H1 (cell line): ENCODE measurements around the gene TMEM156. TPM values are rescaled to one million over a fixed set of nuclear protein-coding genes. Genes with fewer than 3 reads are reported as not detected.
"Not testable (repeated sequence)": the region's sequence is repeated elsewhere in the genome, so short reads cannot be mapped to it uniquely, and the experiment has no call there.

Experiments
- CTCF ChIA-PET: fragments of 300-600 bp; sonication (Branson Sonifier 250); formaldehyde crosslinking; loops from one replicate; lab custom pipeline; 2021; ENCODE audit not compliant: partially characterized antibody; lab: Charles Lee
- POLR2A ChIA-PET: fragments of 300-600 bp; sonication (Branson Sonifier 250); formaldehyde crosslinking; loops from one replicate; lab custom pipeline; 2021; ENCODE audit warnings: inconsistent platforms; ENCODE audit not compliant: partially characterized antibody; lab: Charles Lee
- DNase-seq, 2 experiments: peaks; one replicate each; pipeline versions ENCODE4 v3.0.0 to v3.0.0-alpha.2; 2010 to 2022; ENCODE audit warnings: low spot score in 2 of 2, low read depth in 1 of 2, mixed read lengths in 1 of 2
- FAIRE-seq: peaks from 2 replicates; lab custom pipeline; 2011; peaks lifted over from hg19 to GRCh38; lab: Jason Lieb, UNC
- H2AFZ ChIP-seq: 2 replicates; pipeline ENCODE4 v1.8.1; 2012; ENCODE audit warnings: low read length, inconsistent platforms
- H2AK5ac ChIP-seq: 2 replicates; pipeline ENCODE4 v1.6.1; 2013; ENCODE audit warnings: low read depth, low read length
- H2BK120ac ChIP-seq: replicated peaks from 2 replicates; pipeline ENCODE3; 2013; ENCODE audit warnings: low read depth, low read length, inconsistent platforms
- H2BK12ac ChIP-seq: 2 replicates; pipeline ENCODE4 v1.6.1; 2013; ENCODE audit warnings: low read depth, low read length
- H2BK15ac ChIP-seq: 2 replicates; pipeline ENCODE4 v1.6.1; 2013; ENCODE audit warnings: low read length
- H2BK20ac ChIP-seq: 2 replicates; pipeline ENCODE4 v1.6.1; 2013; ENCODE audit warnings: low read length
- H2BK5ac ChIP-seq: 2 replicates; pipeline ENCODE4 v1.6.1; 2013; ENCODE audit warnings: low read depth, low read length
- H3K14ac ChIP-seq: 2 replicates; pipeline ENCODE4 v1.6.1; 2013; ENCODE audit warnings: inconsistent platforms; ENCODE audit not compliant: insufficient read length
- H3K18ac ChIP-seq: 2 replicates; pipeline ENCODE4 v1.6.1; 2013; ENCODE audit warnings: low read length; ENCODE audit errors: extremely low read depth
- H3K23ac ChIP-seq: 2 replicates; pipeline ENCODE4 v1.6.1; 2013; ENCODE audit warnings: inconsistent platforms; ENCODE audit not compliant: insufficient read length
- H3K23me2 ChIP-seq: 2 replicates; pipeline ENCODE4 v1.6.1; 2013; ENCODE audit warnings: low read depth, low read length
- H3K27ac ChIP-seq: 2 replicates; pipeline ENCODE4 v1.6.1; 2011; ENCODE audit warnings: low read depth, low read length, inconsistent platforms
- H3K27me3 ChIP-seq, 4 experiments: replicated peaks in 1 of 4; 1 replicate in 1 of 4; 2 replicates in 3 of 4; pipeline versions ENCODE4 v1.6.1 to v1.8.1; 2011 to 2013; ENCODE audit warnings: low read length in 3 of 4, mild to moderate bottlenecking in 3 of 4, inconsistent platforms in 2 of 4, mixed read lengths in 2 of 4, moderate library complexity in 1 of 4; ENCODE audit not compliant: control insufficient read depth in 3 of 4, insufficient read depth in 3 of 4; ENCODE audit errors: extremely low read depth in 1 of 4
- H3K36me3 ChIP-seq, 4 experiments: 2 replicates each; pipeline versions ENCODE4 v1.6.1 to v1.8.1; 2011 to 2013; ENCODE audit warnings: mild to moderate bottlenecking in 4 of 4, low read length in 3 of 4, moderate library complexity in 2 of 4, control low read depth in 1 of 4, inconsistent platforms in 1 of 4; ENCODE audit not compliant: insufficient read depth in 4 of 4, control insufficient read depth in 2 of 4
- H3K4ac ChIP-seq: replicated peaks from 2 replicates; pipeline ENCODE3; 2013; ENCODE audit warnings: low read length, low read depth, mixed read lengths, inconsistent platforms; ENCODE audit not compliant: insufficient read length
- H3K4me1 ChIP-seq, 4 experiments: replicated peaks in 1 of 4; 1 replicate in 1 of 4; 2 replicates in 3 of 4; pipeline versions ENCODE4 v1.6.1 to v1.8.1; 2011 to 2013; ENCODE audit warnings: low read length in 3 of 4, inconsistent platforms in 2 of 4, mixed read lengths in 1 of 4; ENCODE audit not compliant: insufficient read depth in 4 of 4, control insufficient read depth in 3 of 4
- H3K4me2 ChIP-seq, 2 experiments: 2 replicates each; pipeline versions ENCODE4 v1.6.1 to v1.8.1; 2011 to 2013; ENCODE audit warnings: low read depth in 2 of 2, low read length in 2 of 2, control low read depth in 1 of 2, inconsistent platforms in 1 of 2, mild to moderate bottlenecking in 1 of 2; ENCODE audit not compliant: insufficient read depth in 1 of 2
- H3K4me3 ChIP-seq, 4 experiments: fragments of 200-600, 300-600 bp in 1 of 4; sonication (generic), shearing (Covaris generic), sonication (Bioruptor Twin) in 1 of 4; 2 replicates each; pipeline versions ENCODE4 v1.5.1 to v1.8.1; 2011 to 2016; ENCODE audit warnings: low read length in 4 of 4, low read depth in 3 of 4, control low read depth in 2 of 4, inconsistent platforms in 2 of 4, mild to moderate bottlenecking in 2 of 4, mixed read lengths in 1 of 4, moderate library complexity in 1 of 4; ENCODE audit not compliant: insufficient read depth in 2 of 4; ENCODE audit errors: extremely low read depth in 1 of 4
- H3K56ac ChIP-seq: replicated peaks from 2 replicates; pipeline ENCODE3; 2013; ENCODE audit warnings: low read depth, mild to moderate bottlenecking, mixed read lengths, low read length, inconsistent platforms; ENCODE audit not compliant: insufficient read length
- H3K79me1 ChIP-seq: 2 replicates; pipeline ENCODE4 v1.6.1; 2013; ENCODE audit warnings: low read depth, low read length, control low read depth
- H3K79me2 ChIP-seq, 2 experiments: 2 replicates each; pipeline versions ENCODE4 v1.6.1 to v1.8.1; 2012 to 2013; ENCODE audit warnings: low read length in 2 of 2, mild to moderate bottlenecking in 2 of 2, inconsistent platforms in 1 of 2; ENCODE audit not compliant: insufficient read depth in 2 of 2, control insufficient read depth in 1 of 2
- H3K9ac ChIP-seq, 4 experiments: replicated peaks in 1 of 4; 1 replicate in 1 of 4; 2 replicates in 3 of 4; pipeline versions ENCODE4 v1.6.1 to v1.8.1; 2011 to 2013; ENCODE audit warnings: low read depth in 3 of 4, low read length in 3 of 4, control low read depth in 2 of 4, mild to moderate bottlenecking in 2 of 4, moderate library complexity in 2 of 4, inconsistent platforms in 1 of 4; ENCODE audit errors: extremely low read depth in 1 of 4
- H3K9me3 ChIP-seq, 2 experiments: 2 replicates each; pipeline versions ENCODE4 v1.6.1 to v1.8.1; 2012 to 2013; ENCODE audit warnings: mild to moderate bottlenecking in 2 of 2, moderate library complexity in 2 of 2, control low read depth in 1 of 2, inconsistent platforms in 1 of 2, low read depth in 1 of 2, low read length in 1 of 2, mixed read lengths in 1 of 2; ENCODE audit not compliant: insufficient read depth in 2 of 2
- H4K20me1 ChIP-seq, 2 experiments: replicated peaks in 1 of 2; 2 replicates each; pipeline versions ENCODE3 to v1.8.1; 2011 to 2013; ENCODE audit warnings: inconsistent platforms in 2 of 2, low read length in 2 of 2, mild to moderate bottlenecking in 1 of 2; ENCODE audit not compliant: insufficient read depth in 2 of 2, control insufficient read depth in 1 of 2
- H4K5ac ChIP-seq: 2 replicates; pipeline ENCODE4 v1.6.1; 2013; ENCODE audit warnings: low read length, low read depth, mixed read lengths, inconsistent platforms; ENCODE audit not compliant: insufficient read length
- H4K8ac ChIP-seq: 2 replicates; pipeline ENCODE4 v1.8.0; 2013; ENCODE audit warnings: mild to moderate bottlenecking, moderate library complexity, low read length, inconsistent platforms; ENCODE audit not compliant: insufficient read depth; ENCODE audit errors: extremely low read depth
- H4K91ac ChIP-seq: replicated peaks from 2 replicates; pipeline ENCODE3; 2013; ENCODE audit warnings: low read length, mixed read lengths, inconsistent platforms; ENCODE audit not compliant: insufficient read length
- WGBS, 2 experiments: shearing (Covaris generic) in 1 of 2; methylation state at CpG; one replicate each; pipeline versions ENCODE4 v1.1.6 to v1.1.7; 2013 to 2015; ENCODE audit warnings: low lambda C conversion rate in 2 of 2, mixed read lengths in 2 of 2, inconsistent platforms in 1 of 2, low coverage in 1 of 2, missing lambda C conversion rate in 1 of 2; ENCODE audit not compliant: insufficient replicate concordance in 2 of 2, insufficient coverage in 1 of 2, insufficient read length in 1 of 2; ENCODE audit errors: extremely low coverage in 1 of 2, missing lambda C conversion rate in 1 of 2; 5-methylcytosine and 5-hydroxymethylcytosine counted together
- polyA plus RNA-seq, 7 experiments: library from polyadenylated mRNA; depleted of rRNA in 3 of 7; stranded (reverse) in 5 of 7; unstranded in 2 of 7; fragments of >200 nt in 5 of 7; fragments of 200-250 nt in 2 of 7; gene quantifications; 1 replicate in 5 of 7; 2 replicates in 1 of 7; 4 replicates in 1 of 7; pipeline versions ENCODE4 v1.2.1 to v1.2.3, GENCODE V29; 2011 to 2013; ENCODE audit warnings: missing spikeins in 2 of 7, mixed read lengths in 2 of 7
- total RNA-seq: library from RNA; stranded (reverse); fragmentation: NEBNext Ultra II Directional; extraction: Animal tissue kit (Norgen Biotek cat#: 25700); gene quantifications from 2 replicates; pipeline ENCODE4 v1.2.1, GENCODE V29; 2021

TMEM156 gene
- total and polyA plus RNA-seq, 2 of the 8 experiments (the other 6 are each of a cell fraction or from before 2014, with no cell fraction given): not detected

DNA sequence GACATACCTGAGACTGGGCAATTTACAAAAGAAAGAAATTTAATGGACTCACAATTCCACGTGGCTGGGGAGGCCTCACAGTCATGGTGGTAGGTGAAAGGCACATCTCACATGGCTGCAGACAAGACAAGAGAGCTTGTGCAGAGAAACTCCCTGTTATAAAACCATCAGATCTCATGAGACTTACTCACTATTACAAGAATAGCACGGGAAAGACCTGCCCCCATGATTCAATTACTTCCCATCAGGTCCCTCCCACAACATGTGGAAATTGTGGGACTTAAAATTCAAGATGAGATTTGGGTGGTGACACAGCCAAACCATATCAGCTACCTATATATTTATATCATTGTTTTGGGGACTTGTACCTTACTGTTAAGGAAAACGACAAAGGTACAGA lies 90.3 kb downstream of the TMEM156 start:
- H3K79me2 ChIP-seq, H4K91ac ChIP-seq, H3K79me1 ChIP-seq, H2BK12ac ChIP-seq, H2AK5ac ChIP-seq, H3K23me2 ChIP-seq, H4K20me1 ChIP-seq, H3K9me3 ChIP-seq, H2BK120ac ChIP-seq, H3K56ac ChIP-seq, H2BK5ac ChIP-seq, H4K5ac ChIP-seq, POLR2A ChIA-PET, H3K4me1 ChIP-seq, H3K4me3 ChIP-seq, H3K4me2 ChIP-seq, FAIRE-seq, H3K18ac ChIP-seq, H3K27me3 ChIP-seq, H3K36me3 ChIP-seq, H2AFZ ChIP-seq, H3K9ac ChIP-seq, H3K27ac ChIP-seq, H3K14ac ChIP-seq, H2BK20ac ChIP-seq, H2BK15ac ChIP-seq, H4K8ac ChIP-seq, H3K4ac ChIP-seq, DNase-seq, H3K23ac ChIP-seq: not testable (repeated sequence)
- WGBS, 2 experiments: 90% methylated on average over 3 of the region's 3 CpGs; no CpG with 5 or more reads in 1 of the 2 experiments
- CTCF ChIA-PET: interaction anchor here (0.6 to 0.8 kb wide), 2 partner anchors 9 to 111 kb away, joined by 3 read pairs; no protein-coding TSS in a partner anchor
